ENCODE measurements around the gene CHST4.
A peak's percentile ranks its signal among the peaks of the same experiment; 100 is the strongest.

DNA sequence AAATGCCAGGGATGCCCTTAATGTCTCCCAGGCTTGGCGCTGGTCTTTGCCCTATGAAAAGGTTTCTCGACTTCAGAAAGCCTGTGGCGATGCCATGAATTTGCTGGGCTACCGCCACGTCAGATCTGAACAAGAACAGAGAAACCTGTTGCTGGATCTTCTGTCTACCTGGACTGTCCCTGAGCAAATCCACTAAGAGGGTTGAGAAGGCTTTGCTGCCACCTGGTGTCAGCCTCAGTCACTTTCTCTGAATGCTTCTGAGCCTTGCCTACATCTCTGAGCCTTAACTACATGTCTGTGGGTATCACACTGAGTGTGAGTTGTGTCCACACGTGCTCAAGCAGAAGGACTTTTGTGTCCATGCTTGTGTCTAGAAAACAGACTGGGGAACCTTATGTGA, 11.4 kb downstream of the CHST4 start:
- TF ChIP-seq CTCF (IDR thresholded peaks at IDR 0.05; ENCODE audit: low read depth, low read length, poor library complexity, severe bottlenecking) (peak; percentile 67), EZH2phosphoT487 (IDR thresholded peaks at IDR 0.05; ENCODE audit: borderline replicate concordance, low read length) (no peak)
